ENCODE data around the gene FBN1.

FBN1 gene

DNA sequence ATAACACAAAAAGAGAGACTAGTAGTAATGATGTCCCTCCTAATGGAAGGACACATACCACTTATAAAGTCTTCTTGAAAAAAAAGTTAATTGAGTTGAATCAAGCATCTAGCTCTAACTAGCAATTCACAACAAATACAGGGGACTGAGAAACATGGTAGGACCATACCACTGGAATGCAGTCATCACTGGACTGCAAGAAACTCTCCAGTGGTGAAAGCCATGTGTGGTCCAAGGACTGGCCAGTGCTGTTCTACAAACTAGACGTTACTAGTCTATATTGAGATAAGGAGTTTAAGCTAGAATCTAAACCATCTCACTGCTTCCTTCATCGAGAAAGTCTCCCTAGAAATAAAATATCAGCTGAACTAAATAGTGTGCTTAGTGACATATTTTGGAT, 16.7 kb downstream of the FBN1 start:
- peaks cover 2% of the 10 kb centered on the region for H3K27me3 ChIP-seq (ENCODE audit: insufficient read depth, low read length, poor library complexity)
- H2AK5ac ChIP-seq (ENCODE audit: low read length) = no peak overlapping the region
- H3K23ac ChIP-seq (ENCODE audit: low read length) = no peak overlapping the region
- no peak for DNase-seq
- no peak overlapping the region for H3K56ac ChIP-seq (ENCODE audit: low read length)
- no CpG with 5 or more reads among the region's 2 CpGs for WGBS (ENCODE audit: extremely low coverage, insufficient coverage, low lambda C conversion rate)
- H2BK5ac ChIP-seq (ENCODE audit: low read length) = no peak overlapping the region
- no peak overlapping the region for H4K8ac ChIP-seq (ENCODE audit: low read depth, low read length)
- H2BK120ac ChIP-seq (ENCODE audit: low read depth, low read length) = no peak overlapping the region
- H3K9ac ChIP-seq (ENCODE audit: low read length) = no peak overlapping the region
- H2BK15ac ChIP-seq (replicated peaks; ENCODE audit: low read depth) = no peak overlapping the region
- H3K27ac ChIP-seq (ENCODE audit: low read depth, low read length) = no peak overlapping the region
- H3K79me2 ChIP-seq (ENCODE audit: control insufficient read depth, insufficient read depth, low read length) = no peaks in the 10 kb centered on the region
- no peak overlapping the region for H4K5ac ChIP-seq (ENCODE audit: low read length)
- H3K79me1 ChIP-seq (ENCODE audit: low read length) = no peaks in the 10 kb centered on the region
- H3K18ac ChIP-seq (ENCODE audit: low read length) = no peak overlapping the region
- no peak overlapping the region for H3K4me2 ChIP-seq (ENCODE audit: low read length)
- H3K36me3 ChIP-seq (ENCODE audit: control insufficient read depth, insufficient read depth, low read length) = no peaks in the 10 kb centered on the region
- no peak overlapping the region for H3K4me3 ChIP-seq (ENCODE audit: low read length)
- peaks cover 2% of the 10 kb centered on the region for H3K4me1 ChIP-seq (ENCODE audit: control insufficient read depth, low read depth, low read length)
- no peak overlapping the region for H3K4ac ChIP-seq (ENCODE audit: low read depth, low read length)

DNA sequence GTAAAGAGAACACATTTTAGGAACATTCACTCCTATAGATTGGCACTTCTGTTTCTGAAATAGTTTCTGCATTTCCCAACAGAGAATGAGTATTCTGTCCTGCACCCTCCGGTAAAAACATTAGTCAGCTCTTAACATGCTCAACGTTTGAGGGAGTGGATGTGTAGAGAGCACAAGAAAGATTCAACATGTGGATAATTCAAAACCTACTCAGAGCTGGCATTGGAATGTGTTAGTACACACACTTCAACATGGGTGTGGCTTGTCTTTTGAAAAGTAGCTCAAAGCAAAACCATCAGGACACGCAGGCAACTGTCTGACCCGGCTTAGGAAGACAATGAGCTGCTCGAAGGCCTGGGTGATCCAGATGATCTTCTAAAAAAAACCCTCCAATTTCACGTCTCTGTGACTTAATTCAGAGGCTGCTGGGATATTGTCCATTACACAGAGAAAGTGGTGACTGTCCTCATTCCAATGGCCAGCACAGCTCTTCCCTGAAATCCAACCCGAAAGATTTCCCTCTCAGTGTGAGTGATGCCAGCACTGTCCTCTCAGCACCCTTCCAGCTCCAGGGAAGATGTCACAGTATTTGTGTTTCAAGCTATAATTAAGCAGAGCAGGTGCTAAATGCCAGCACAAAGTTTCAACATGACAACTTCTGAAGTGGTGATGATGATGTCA, 18.1 kb downstream of the FBN1 start:
- H2BK15ac ChIP-seq (replicated peaks; ENCODE audit: low read depth) = no peak overlapping the region
- H3K4me1 ChIP-seq (ENCODE audit: control insufficient read depth, low read depth, low read length) = peaks cover 2% of the 10 kb centered on the region
- no peak overlapping the region for H2BK5ac ChIP-seq (ENCODE audit: low read length)
- H3K18ac ChIP-seq (ENCODE audit: low read length) = no peak overlapping the region
- no peak overlapping the region for H4K5ac ChIP-seq (ENCODE audit: low read length)
- no peak overlapping the region for H3K4me2 ChIP-seq (ENCODE audit: low read length)
- no peak overlapping the region for H2BK120ac ChIP-seq (ENCODE audit: low read depth, low read length)
- H3K27ac ChIP-seq (ENCODE audit: low read depth, low read length) = no peak overlapping the region
- no peaks in the 10 kb centered on the region for H3K27me3 ChIP-seq (ENCODE audit: insufficient read depth, low read length, poor library complexity)
- H3K79me1 ChIP-seq (ENCODE audit: low read length) = no peaks in the 10 kb centered on the region
- WGBS (ENCODE audit: extremely low coverage, insufficient coverage, low lambda C conversion rate) = no CpG with 5 or more reads among the region's 7 CpGs
- H2AK5ac ChIP-seq (ENCODE audit: low read length) = no peak overlapping the region
- no peak for DNase-seq
- H3K56ac ChIP-seq (ENCODE audit: low read length) = no peak overlapping the region
- H3K9ac ChIP-seq (ENCODE audit: low read length) = no peak overlapping the region
- no peaks in the 10 kb centered on the region for H3K79me2 ChIP-seq (ENCODE audit: control insufficient read depth, insufficient read depth, low read length)
- no peak overlapping the region for H4K8ac ChIP-seq (ENCODE audit: low read depth, low read length)
- H3K36me3 ChIP-seq (ENCODE audit: control insufficient read depth, insufficient read depth, low read length) = no peaks in the 10 kb centered on the region
- no peak overlapping the region for H3K4ac ChIP-seq (ENCODE audit: low read depth, low read length)
- H3K23ac ChIP-seq (ENCODE audit: low read length) = no peak overlapping the region
- H3K4me3 ChIP-seq (ENCODE audit: low read length) = no peak overlapping the region

DNA sequence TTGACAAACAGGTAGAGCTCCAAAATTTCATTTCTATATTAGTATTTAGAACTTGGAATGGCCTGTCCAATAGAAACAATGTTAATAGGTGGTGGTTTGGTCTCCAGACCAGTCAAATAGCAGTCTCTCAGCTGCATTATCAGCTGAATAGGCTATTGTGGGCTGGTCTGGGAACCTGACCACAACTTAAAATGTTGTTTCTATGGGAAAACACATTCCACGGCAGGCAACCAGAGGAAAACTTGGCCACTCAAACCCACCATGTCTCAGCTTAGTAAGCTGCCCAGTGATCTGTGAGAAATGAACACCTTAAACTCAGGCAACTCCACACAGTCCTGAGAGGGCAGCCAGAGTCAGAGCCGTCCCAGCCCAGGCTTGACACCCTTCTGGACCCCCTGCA, 20.4 kb downstream of the FBN1 start:
- Histone ChIP-seq H3K4me1 (ENCODE audit: control insufficient read depth, low read depth, low read length) (no peaks in the 10 kb centered on the region), H3K36me3 (ENCODE audit: control insufficient read depth, insufficient read depth, low read length) (no peaks in the 10 kb centered on the region), H3K56ac (ENCODE audit: low read length) (no peak overlapping the region), H2BK5ac (ENCODE audit: low read length) (no peak overlapping the region), H3K18ac (ENCODE audit: low read length) (no peak overlapping the region), H3K9ac (ENCODE audit: low read length) (no peak overlapping the region), H2BK15ac (replicated peaks; ENCODE audit: low read depth) (no peak overlapping the region), H3K4me2 (ENCODE audit: low read length) (no peak overlapping the region), H3K27me3 (ENCODE audit: insufficient read depth, low read length, poor library complexity) (no peaks in the 10 kb centered on the region), H3K23ac (ENCODE audit: low read length) (no peak overlapping the region), H3K27ac (ENCODE audit: low read depth, low read length) (no peak overlapping the region), H3K79me1 (ENCODE audit: low read length) (no peaks in the 10 kb centered on the region), H4K8ac (ENCODE audit: low read depth, low read length) (no peak overlapping the region), H4K5ac (ENCODE audit: low read length) (no peak overlapping the region), H2AK5ac (ENCODE audit: low read length) (no peak overlapping the region), H2BK120ac (ENCODE audit: low read depth, low read length) (no peak overlapping the region), H3K4ac (ENCODE audit: low read depth, low read length) (no peak overlapping the region), H3K79me2 (ENCODE audit: control insufficient read depth, insufficient read depth, low read length) (no peaks in the 10 kb centered on the region), H3K4me3 (ENCODE audit: low read length) (no peak overlapping the region)
- no CpG with 5 or more reads among the region's 2 CpGs for WGBS (ENCODE audit: extremely low coverage, insufficient coverage, low lambda C conversion rate)
- DNase-seq = no peak

DNA sequence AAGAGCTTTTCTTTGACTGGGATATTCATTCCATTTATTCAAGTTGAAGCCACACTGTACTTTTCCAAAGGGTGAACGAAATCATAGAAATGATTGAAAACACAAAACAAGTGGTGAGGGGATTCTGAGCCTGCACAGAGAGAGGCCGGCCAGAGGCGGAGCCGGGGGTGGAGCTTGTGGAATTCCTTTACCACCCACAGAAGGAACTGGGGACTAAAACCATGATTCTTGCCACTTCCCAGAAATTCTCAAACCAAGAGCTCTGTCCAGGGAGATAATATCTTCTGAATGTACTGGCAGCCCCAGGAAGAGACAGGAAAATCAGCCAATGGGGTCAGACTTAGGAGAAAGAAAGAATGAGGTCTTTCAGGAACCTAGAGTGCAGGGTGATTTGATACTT, 20.8 kb downstream of the FBN1 start:
- H2AK5ac ChIP-seq (ENCODE audit: low read length) = no peak overlapping the region
- no peak overlapping the region for H3K4ac ChIP-seq (ENCODE audit: low read depth, low read length)
- no peak overlapping the region for H4K8ac ChIP-seq (ENCODE audit: low read depth, low read length)
- no peak overlapping the region for H3K4me2 ChIP-seq (ENCODE audit: low read length)
- DNase-seq = no peak
- H3K79me1 ChIP-seq (ENCODE audit: low read length) = no peaks in the 10 kb centered on the region
- no peak overlapping the region for H2BK5ac ChIP-seq (ENCODE audit: low read length)
- H3K27me3 ChIP-seq (ENCODE audit: insufficient read depth, low read length, poor library complexity) = no peaks in the 10 kb centered on the region
- H4K5ac ChIP-seq (ENCODE audit: low read length) = no peak overlapping the region
- WGBS (ENCODE audit: extremely low coverage, insufficient coverage, low lambda C conversion rate) = no CpG with 5 or more reads among the region's 4 CpGs
- H3K79me2 ChIP-seq (ENCODE audit: control insufficient read depth, insufficient read depth, low read length) = no peaks in the 10 kb centered on the region
- no peak overlapping the region for H3K56ac ChIP-seq (ENCODE audit: low read length)
- no peak overlapping the region for H2BK120ac ChIP-seq (ENCODE audit: low read depth, low read length)
- H3K27ac ChIP-seq (ENCODE audit: low read depth, low read length) = no peak overlapping the region
- H3K18ac ChIP-seq (ENCODE audit: low read length) = no peak overlapping the region
- no peaks in the 10 kb centered on the region for H3K36me3 ChIP-seq (ENCODE audit: control insufficient read depth, insufficient read depth, low read length)
- no peaks in the 10 kb centered on the region for H3K4me1 ChIP-seq (ENCODE audit: control insufficient read depth, low read depth, low read length)
- no peak overlapping the region for H2BK15ac ChIP-seq (replicated peaks; ENCODE audit: low read depth)
- H3K4me3 ChIP-seq (ENCODE audit: low read length) = no peak overlapping the region
- H3K23ac ChIP-seq (ENCODE audit: low read length) = no peak overlapping the region
- H3K9ac ChIP-seq (ENCODE audit: low read length) = no peak overlapping the region

DNA sequence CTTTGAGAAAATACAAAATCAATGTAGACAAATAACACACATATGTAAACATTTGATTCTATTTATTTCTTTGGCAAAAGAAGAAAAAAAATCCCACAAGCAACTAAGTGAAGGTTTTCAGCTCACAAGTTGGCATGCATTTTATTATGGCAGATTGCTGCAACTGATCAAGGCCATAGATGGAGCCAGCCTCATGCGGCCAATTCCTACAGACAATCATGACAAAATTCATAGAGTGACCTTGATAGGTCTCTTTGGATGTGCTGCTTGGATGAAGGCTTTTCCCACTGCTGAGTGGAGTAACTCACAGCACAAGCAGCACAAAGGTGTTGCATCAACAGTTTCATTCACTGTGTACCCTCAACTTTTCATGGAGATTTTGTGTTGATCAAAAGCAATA, 22.1 kb downstream of the FBN1 start:
- Histone ChIP-seq H3K36me3 (ENCODE audit: control insufficient read depth, insufficient read depth, low read length) (no peaks in the 10 kb centered on the region), H3K4me2 (ENCODE audit: low read length) (no peak overlapping the region), H4K8ac (ENCODE audit: low read depth, low read length) (no peak overlapping the region), H3K4me3 (ENCODE audit: low read length) (no peak overlapping the region), H3K79me1 (ENCODE audit: low read length) (no peaks in the 10 kb centered on the region), H2BK120ac (ENCODE audit: low read depth, low read length) (no peak overlapping the region), H3K9ac (ENCODE audit: low read length) (no peak overlapping the region), H2BK15ac (replicated peaks; ENCODE audit: low read depth) (no peak overlapping the region), H4K5ac (ENCODE audit: low read length) (no peak overlapping the region), H3K27me3 (ENCODE audit: insufficient read depth, low read length, poor library complexity) (no peaks in the 10 kb centered on the region), H2BK5ac (ENCODE audit: low read length) (no peak overlapping the region), H3K4me1 (ENCODE audit: control insufficient read depth, low read depth, low read length) (no peaks in the 10 kb centered on the region), H3K23ac (ENCODE audit: low read length) (no peak overlapping the region), H3K4ac (ENCODE audit: low read depth, low read length) (no peak overlapping the region), H3K27ac (ENCODE audit: low read depth, low read length) (no peak overlapping the region), H3K79me2 (ENCODE audit: control insufficient read depth, insufficient read depth, low read length) (no peaks in the 10 kb centered on the region), H2AK5ac (ENCODE audit: low read length) (no peak overlapping the region), H3K18ac (ENCODE audit: low read length) (no peak overlapping the region), H3K56ac (ENCODE audit: low read length) (no peak overlapping the region)
- WGBS (ENCODE audit: extremely low coverage, insufficient coverage, low lambda C conversion rate) = no CpG with 5 or more reads among the region's 1 CpG
- no peak for DNase-seq

DNA sequence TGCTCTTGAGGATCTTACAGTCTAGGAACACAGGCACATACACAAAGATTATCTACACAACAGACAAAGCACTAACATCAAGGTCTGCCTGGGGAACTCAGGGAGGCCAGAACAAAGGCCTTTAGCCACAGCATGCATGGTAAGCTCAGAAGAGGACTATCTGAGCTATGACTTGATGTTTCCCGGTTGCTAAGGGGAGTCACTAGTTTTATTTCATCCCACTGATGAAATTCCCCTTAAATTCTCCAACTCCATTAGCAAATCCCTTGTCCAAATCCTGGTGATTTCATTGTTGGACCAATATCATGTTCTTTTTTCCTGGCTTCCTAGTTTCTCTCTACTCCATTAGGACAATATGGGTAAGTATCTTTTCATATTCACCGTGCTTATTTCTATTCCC, 23.3 kb downstream of the FBN1 start:
- no peak overlapping the region for H3K4me3 ChIP-seq (ENCODE audit: low read length)
- H3K23ac ChIP-seq (ENCODE audit: low read length) = no peak overlapping the region
- no peak overlapping the region for H2BK120ac ChIP-seq (ENCODE audit: low read depth, low read length)
- H2BK15ac ChIP-seq (replicated peaks; ENCODE audit: low read depth) = no peak overlapping the region
- no peak overlapping the region for H3K4me2 ChIP-seq (ENCODE audit: low read length)
- H3K27ac ChIP-seq (ENCODE audit: low read depth, low read length) = no peak overlapping the region
- no peak overlapping the region for H3K4ac ChIP-seq (ENCODE audit: low read depth, low read length)
- H3K9ac ChIP-seq (ENCODE audit: low read length) = no peak overlapping the region
- H4K5ac ChIP-seq (ENCODE audit: low read length) = no peak overlapping the region
- no peaks in the 10 kb centered on the region for H3K79me2 ChIP-seq (ENCODE audit: control insufficient read depth, insufficient read depth, low read length)
- H3K27me3 ChIP-seq (ENCODE audit: insufficient read depth, low read length, poor library complexity) = no peaks in the 10 kb centered on the region
- H3K56ac ChIP-seq (ENCODE audit: low read length) = no peak overlapping the region
- H3K18ac ChIP-seq (ENCODE audit: low read length) = no peak overlapping the region
- no peaks in the 10 kb centered on the region for H3K79me1 ChIP-seq (ENCODE audit: low read length)
- WGBS (ENCODE audit: extremely low coverage, insufficient coverage, low lambda C conversion rate) = no CpG with 5 or more reads among the region's 2 CpGs
- H2AK5ac ChIP-seq (ENCODE audit: low read length) = no peak overlapping the region
- H3K4me1 ChIP-seq (ENCODE audit: control insufficient read depth, low read depth, low read length) = no peaks in the 10 kb centered on the region
- no peaks in the 10 kb centered on the region for H3K36me3 ChIP-seq (ENCODE audit: control insufficient read depth, insufficient read depth, low read length)
- H4K8ac ChIP-seq (ENCODE audit: low read depth, low read length) = no peak overlapping the region
- H2BK5ac ChIP-seq (ENCODE audit: low read length) = no peak overlapping the region
- DNase-seq = no peak

Data from mesendoderm (in vitro differentiated cells).